PC-3 (cell line): ENCODE results near the gene BRPF1. TPM values are rescaled to one million over a fixed set of nuclear protein-coding genes. Genes with fewer than 3 reads are reported as not detected.
A peak's percentile ranks its signal among the peaks of the same experiment; 100 is the strongest.

Experiments
- ATAC-seq: fragments of 200-7000 bp; cut with Tn5 transposase; 2 replicates; pipeline ENCODE4 v1.9.1; 2020; ENCODE audit warnings: mild to moderate bottlenecking, moderate library complexity
- BruUV-seq: library from RNA; stranded (reverse); fragments of 400-500 nt; replicated peaks from 2 replicates; lab custom pipeline; 2021; lab: Mats Ljungman, UMichigan
- CTCF ChIA-PET: fragments of 300-600 bp; sonication (Branson Sonifier 250); formaldehyde crosslinking; loops from one replicate; lab custom pipeline; 2022; ENCODE audit warnings: antibody characterized with exemption; lab: Charles Lee
- POLR2A ChIA-PET: fragments of 300-600 bp; sonication (Branson Sonifier 250); formaldehyde crosslinking; loops from one replicate; lab custom pipeline; 2022; ENCODE audit warnings: antibody characterized with exemption; ENCODE audit not compliant: unreplicated experiment; lab: Charles Lee
- DNase-seq: peaks from one replicate; pipeline ENCODE4 v3.0.0-alpha.2; 2015
- H2AFZ ChIP-seq: fragments of 300-600 bp; sonication (generic); 2 replicates; pipeline ENCODE4 v1.6.0; 2016; ENCODE audit warnings: antibody characterized with exemption, low read length
- H3F3A ChIP-seq: fragments of 300-600 bp; sonication (generic); one replicate; pipeline ENCODE4 v1.6.0; 2017; ENCODE audit warnings: antibody characterized with exemption, low read length, control low read depth, mild to moderate bottlenecking; ENCODE audit not compliant: unreplicated experiment
- H3K27ac ChIP-seq: fragments of 300-600 bp; sonication (generic); 2 replicates; pipeline ENCODE4 v1.5.1; 2016; ENCODE audit warnings: mild to moderate bottlenecking, low read length
- H3K27me3 ChIP-seq: fragments of 300-600 bp; sonication (generic); 2 replicates; pipeline ENCODE4 v1.6.1; 2016; ENCODE audit warnings: low read length, mixed read lengths
- H3K36me3 ChIP-seq: fragments of 300-600 bp; sonication (generic); 2 replicates; pipeline ENCODE4 v1.6.1; 2016; ENCODE audit warnings: low read depth, mixed run types, low read length, mixed read lengths
- H3K4me1 ChIP-seq: fragments of 300-600 bp; sonication (generic); 2 replicates; pipeline ENCODE4 v1.5.1; 2016; ENCODE audit warnings: low read length; ENCODE audit not compliant: insufficient read depth
- H3K4me2 ChIP-seq: fragments of 300-600 bp; sonication (generic); 2 replicates; pipeline ENCODE4 v1.6.0; 2016; ENCODE audit warnings: low read length
- H3K4me3 ChIP-seq: fragments of 300-600 bp; sonication (generic); 2 replicates; pipeline ENCODE4 v1.5.1; 2016; ENCODE audit warnings: mild to moderate bottlenecking, low read length, mixed read lengths
- H3K79me2 ChIP-seq: fragments of 300-600 bp; sonication (generic); 2 replicates; pipeline ENCODE4 v1.6.1; 2017; ENCODE audit warnings: low read length, mixed read lengths
- H3K9ac ChIP-seq: fragments of 300-600 bp; sonication (generic); 2 replicates; pipeline ENCODE4 v1.6.0; 2016; ENCODE audit warnings: mild to moderate bottlenecking, low read length
- H3K9me2 ChIP-seq: fragments of 300-600 bp; sonication (generic); replicated peaks from 2 replicates; pipeline ENCODE4 v1.6.1; 2016; ENCODE audit warnings: mixed run types, low read length, mixed read lengths
- H3K9me3 ChIP-seq: fragments of 300-600 bp; sonication (generic); 2 replicates; pipeline ENCODE4 v1.6.1; 2016; ENCODE audit warnings: low read length, mixed read lengths
- H4K20me1 ChIP-seq: fragments of 300-600 bp; sonication (generic); 2 replicates; pipeline ENCODE4 v1.6.1; 2016; ENCODE audit warnings: low read length, mixed read lengths
- EZH2 ChIP-seq: fragments of 300-600 bp; sonication (generic); IDR thresholded peaks from one replicate; pipeline ENCODE4 v1.6.1; 2017; ENCODE audit warnings: antibody characterized with exemption, mild to moderate bottlenecking, low read length; ENCODE audit not compliant: unreplicated experiment
- EZH2phosphoT487 ChIP-seq: fragments of 300-600 bp; sonication (generic); IDR thresholded peaks from 2 replicates; pipeline ENCODE4 v1.6.1; 2018; ENCODE audit warnings: mild to moderate bottlenecking, antibody characterized with exemption, low read length, borderline replicate concordance
- intact Hi-C: fragments of 100-400 bp; cut with micrococcal nuclease; formaldehyde crosslinking; loops from 2 replicates; pipeline ENCODE4 v1.9.0; 2023
- total RNA-seq: library from RNA; depleted of rRNA; stranded (reverse); fragments of >200 nt; gene quantifications from 2 replicates; pipeline ENCODE4 v1.2.3, GENCODE V29; 2014
- TF ChIP-seq, protein P1 (sequence below): fragments of 300-600 bp; sonication (generic); conservative IDR thresholded peaks from 2 replicates; pipeline ENCODE4 v1.5.1; 2017; ENCODE audit warnings: antibody characterized with exemption, low read depth, mild to moderate bottlenecking, low read length

BRPF1 gene
- total RNA-seq, 1 experiment from 2014 or later = 27.0 TPM

DNA sequence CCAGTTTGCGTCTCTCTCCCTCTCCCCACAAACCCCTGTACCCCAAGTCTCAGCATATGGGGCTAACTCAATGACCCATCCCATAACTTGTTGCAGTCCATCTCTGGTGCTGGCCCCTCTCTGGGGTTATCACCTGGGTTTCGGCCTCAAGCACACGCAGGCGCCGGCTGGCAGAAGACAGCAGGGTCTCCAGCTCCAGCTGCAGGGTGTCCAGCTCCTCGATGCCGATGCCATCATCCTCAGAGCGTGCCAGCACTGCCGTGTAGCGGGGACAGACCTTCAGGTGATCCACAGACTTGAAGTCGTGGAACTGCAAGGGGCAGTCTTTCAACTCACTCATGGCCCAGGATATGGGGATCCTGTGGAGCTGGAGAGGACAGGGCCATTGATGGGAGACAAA lies 59.6 kb downstream of the BRPF1 start:
- H3K9ac ChIP-seq = no peak overlapping the region
- H2AFZ ChIP-seq = no peak overlapping the region
- H3K4me3 ChIP-seq = no peak overlapping the region
- BruUV-seq = no TSS peak
- H3K4me1 ChIP-seq = peaks cover 11% of the 10 kb centered on the region
- ChIA-PET CTCF (no interaction called here), POLR2A (no interaction called here)
- 0 out of 2 replicates have a peak overlapping the region, but pooled peaks have one; percentile 98 for H3K4me2 ChIP-seq
- TF ChIP-seq EZH2phosphoT487 = no peak
- TF ChIP-seq EZH2 = no peak
- TF ChIP-seq, protein P1, sequence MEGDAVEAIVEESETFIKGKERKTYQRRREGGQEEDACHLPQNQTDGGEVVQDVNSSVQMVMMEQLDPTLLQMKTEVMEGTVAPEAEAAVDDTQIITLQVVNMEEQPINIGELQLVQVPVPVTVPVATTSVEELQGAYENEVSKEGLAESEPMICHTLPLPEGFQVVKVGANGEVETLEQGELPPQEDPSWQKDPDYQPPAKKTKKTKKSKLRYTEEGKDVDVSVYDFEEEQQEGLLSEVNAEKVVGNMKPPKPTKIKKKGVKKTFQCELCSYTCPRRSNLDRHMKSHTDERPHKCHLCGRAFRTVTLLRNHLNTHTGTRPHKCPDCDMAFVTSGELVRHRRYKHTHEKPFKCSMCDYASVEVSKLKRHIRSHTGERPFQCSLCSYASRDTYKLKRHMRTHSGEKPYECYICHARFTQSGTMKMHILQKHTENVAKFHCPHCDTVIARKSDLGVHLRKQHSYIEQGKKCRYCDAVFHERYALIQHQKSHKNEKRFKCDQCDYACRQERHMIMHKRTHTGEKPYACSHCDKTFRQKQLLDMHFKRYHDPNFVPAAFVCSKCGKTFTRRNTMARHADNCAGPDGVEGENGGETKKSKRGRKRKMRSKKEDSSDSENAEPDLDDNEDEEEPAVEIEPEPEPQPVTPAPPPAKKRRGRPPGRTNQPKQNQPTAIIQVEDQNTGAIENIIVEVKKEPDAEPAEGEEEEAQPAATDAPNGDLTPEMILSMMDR = no peak
- H3K27me3 ChIP-seq = no peaks in the 10 kb centered on the region
- peaks cover 7% of the 10 kb centered on the region for H3K36me3 ChIP-seq
- ATAC-seq (no peak), DNase-seq (no peak)
- peaks cover 28% of the 10 kb centered on the region for H3K79me2 ChIP-seq
- H3F3A ChIP-seq = no peaks in the 10 kb centered on the region
- intact Hi-C loops = loop anchor here (5.0 kb wide), 1 partner anchor 74 kb away; no protein-coding TSS in a partner anchor
- H3K27ac ChIP-seq = no peak overlapping the region
- H3K9me2 ChIP-seq = no peaks in the 10 kb centered on the region
- no peaks in the 10 kb centered on the region for H3K9me3 ChIP-seq
- H4K20me1 ChIP-seq = no peaks in the 10 kb centered on the region

DNA sequence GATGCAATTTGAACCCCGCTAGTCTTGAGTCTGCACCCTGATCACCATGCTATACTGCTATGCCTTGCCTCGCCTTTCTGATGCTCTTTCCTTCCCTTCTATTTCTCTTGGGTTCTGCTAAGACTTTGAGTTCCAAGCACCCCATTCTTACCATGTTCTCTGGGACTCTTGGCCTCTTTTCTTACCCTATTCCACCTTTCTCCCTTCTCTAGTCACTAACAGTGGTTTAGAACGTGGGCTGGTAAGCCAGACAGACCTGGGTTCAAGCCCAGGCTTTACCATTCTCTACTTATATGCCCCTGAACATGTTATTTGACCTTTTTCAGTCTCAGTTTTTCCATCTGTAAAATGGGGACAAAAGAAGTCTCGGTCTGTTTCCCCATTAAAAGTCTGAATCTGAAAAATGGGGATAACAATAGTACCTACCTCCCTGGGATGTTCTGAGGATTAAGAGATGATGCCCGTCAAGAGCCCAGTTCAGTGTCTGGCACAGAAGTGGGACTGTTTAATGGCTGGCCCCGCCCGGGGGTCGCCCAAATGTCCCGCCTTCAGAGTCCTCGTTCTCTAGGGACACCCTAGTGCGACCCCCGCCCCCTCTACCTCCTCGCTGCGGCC lies 60.4 kb downstream of the BRPF1 start:
- no peak for DNase-seq

More for the DNA sequence above, 60.4 kb downstream of the BRPF1 start:
- H4K20me1 ChIP-seq = no peaks in the 10 kb centered on the region
- peak overlapping the region; percentile 98 for H3K4me2 ChIP-seq
- H2AFZ ChIP-seq = peak overlapping the region; percentile 82
- peaks cover 11% of the 10 kb centered on the region for H3K4me1 ChIP-seq
- no peaks in the 10 kb centered on the region for H3K27me3 ChIP-seq
- no peaks in the 10 kb centered on the region for H3K9me3 ChIP-seq
- ChIA-PET CTCF (no interaction called here), POLR2A (interaction anchor here (1.1 kb wide), 1 partner anchor 17 kb away, joined by 6 read pairs; no protein-coding TSS in a partner anchor)
- peaks cover 3% of the 10 kb centered on the region for H3K36me3 ChIP-seq
- TF ChIP-seq, protein P1 = no peak
- TF ChIP-seq EZH2 (no peak), EZH2phosphoT487 (no peak)
- TSS peak; percentile 81 for BruUV-seq
- no peak for ATAC-seq
- H3K9ac ChIP-seq = peak overlapping the region; percentile 97
- peak overlapping the region; percentile 99 for H3K4me3 ChIP-seq
- peaks cover 28% of the 10 kb centered on the region for H3K79me2 ChIP-seq
- intact Hi-C loops = loop anchor here (1.0 to 5.0 kb wide), 3 partner anchors 42 to 75 kb away; partner anchors contain the start of gene BRPF1
- H3K27ac ChIP-seq = peak overlapping the region; percentile 79
- H3F3A ChIP-seq = no peaks in the 10 kb centered on the region
- H3K9me2 ChIP-seq = no peaks in the 10 kb centered on the region
